Left renal pelvis (tissue), 4 donors: Measurements from ENCODE around the gene MFSD12. TPM values are rescaled to one million over a fixed set of nuclear protein-coding genes. Genes with fewer than 3 reads are reported as not detected.
"Not testable (repeated sequence)": the region's sequence is repeated elsewhere in the genome, so short reads cannot be mapped to it uniquely, and the experiment has no call there.

Source experiments
- DNase-seq, 4 donors: peaks; one replicate each; pipeline ENCODE4 v3.0.0-alpha.2; 2013; ENCODE audit warnings: low read depth in 4 of 4, low spot score in 3 of 4
- polyA plus RNA-seq, 4 donors: library from polyadenylated mRNA; unstranded; fragments of 120-200 nt; gene quantifications; one replicate each; pipeline ENCODE4 v1.2.1, GENCODE V29; 2013; ENCODE audit not compliant: insufficient read length in 4 of 4

Gene MFSD12
- polyA plus RNA-seq, 4 donors = 31.5 to 68.4 (median 49.5) TPM

DNA sequence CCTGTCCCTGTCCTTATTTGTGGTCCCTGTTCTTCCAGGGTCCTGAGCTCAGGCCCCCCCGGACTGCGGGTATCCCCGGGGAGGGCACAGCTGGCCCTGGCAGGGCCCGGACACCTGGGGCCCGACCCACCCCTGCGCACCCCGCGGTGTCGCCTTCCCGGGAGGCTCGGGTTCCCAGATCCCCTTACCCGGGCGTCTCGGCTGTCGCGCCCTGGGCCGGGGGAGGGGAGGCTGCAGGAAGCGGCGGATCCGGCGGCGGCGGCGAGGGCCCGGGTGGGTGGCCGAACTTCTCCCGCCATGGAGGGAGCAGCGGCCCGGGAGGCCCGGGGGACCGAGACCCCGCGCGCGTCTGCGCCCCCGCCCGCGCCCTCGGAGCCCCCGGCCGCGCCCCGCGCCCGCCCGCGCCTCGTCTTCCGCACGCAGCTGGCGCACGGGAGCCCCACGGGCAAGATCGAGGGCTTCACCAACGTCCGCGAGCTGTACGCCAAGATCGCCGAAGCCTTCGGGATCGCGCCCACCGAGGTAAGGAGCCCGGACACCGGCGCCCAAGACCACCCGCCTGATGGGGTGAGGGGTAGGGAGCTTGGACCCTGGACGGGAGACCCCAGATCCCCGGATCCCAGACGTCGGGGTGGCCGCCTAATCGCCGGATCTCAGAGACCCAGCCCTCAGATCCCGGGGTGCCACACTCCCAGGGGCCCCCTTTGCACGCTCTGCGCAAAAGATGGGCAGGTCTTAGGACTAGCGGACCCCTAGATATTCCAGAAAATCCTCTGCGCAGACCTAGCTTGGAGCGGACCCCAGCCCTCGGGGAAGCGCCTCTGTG lies 28.1 kb upstream of the MFSD12 start, which contains the start of gene GIPC3:
GIPC3 (plus strand) TSS at position 178 of the 826 bp plus-strand sequence; CDS start at position 298, 120 bp downstream.
- no peak for DNase-seq

DNA sequence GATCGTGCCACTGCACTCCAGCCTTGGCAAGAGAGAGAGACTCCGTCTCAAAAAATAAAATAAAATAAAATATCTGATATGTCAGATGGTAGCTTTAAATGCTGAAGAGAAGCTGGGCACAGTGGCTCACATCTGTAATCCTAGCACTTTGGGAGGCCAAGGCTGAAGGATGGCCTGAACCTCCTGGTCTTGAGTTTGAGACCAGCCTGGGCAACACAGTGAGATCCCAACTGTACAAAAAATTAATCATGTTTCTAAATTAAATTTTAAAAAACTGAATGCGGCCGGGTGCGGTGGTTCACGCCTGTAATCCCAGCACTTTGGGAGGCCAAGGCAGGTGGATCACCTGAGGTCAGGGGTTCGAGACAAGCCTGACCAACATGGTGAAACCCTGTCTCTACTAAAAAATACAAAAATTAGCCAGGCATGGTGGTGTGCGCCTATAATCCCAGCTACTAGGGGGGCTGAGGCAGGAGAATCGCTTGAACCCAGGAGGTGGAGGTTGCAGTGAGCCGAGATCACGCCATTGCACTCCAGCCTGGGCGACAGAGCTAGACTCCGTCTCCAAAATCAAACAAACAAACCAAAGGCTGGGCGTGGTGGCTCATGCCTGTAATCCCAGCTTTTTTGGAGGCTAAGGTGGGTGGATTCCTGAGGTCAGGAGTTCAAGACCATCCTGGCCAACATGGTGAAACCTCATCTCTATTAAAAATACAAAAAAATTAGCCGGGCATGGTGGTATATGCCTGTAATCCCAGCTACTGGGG lies 26.8 kb upstream of the MFSD12 start:
- not testable (repeated sequence) for DNase-seq

DNA sequence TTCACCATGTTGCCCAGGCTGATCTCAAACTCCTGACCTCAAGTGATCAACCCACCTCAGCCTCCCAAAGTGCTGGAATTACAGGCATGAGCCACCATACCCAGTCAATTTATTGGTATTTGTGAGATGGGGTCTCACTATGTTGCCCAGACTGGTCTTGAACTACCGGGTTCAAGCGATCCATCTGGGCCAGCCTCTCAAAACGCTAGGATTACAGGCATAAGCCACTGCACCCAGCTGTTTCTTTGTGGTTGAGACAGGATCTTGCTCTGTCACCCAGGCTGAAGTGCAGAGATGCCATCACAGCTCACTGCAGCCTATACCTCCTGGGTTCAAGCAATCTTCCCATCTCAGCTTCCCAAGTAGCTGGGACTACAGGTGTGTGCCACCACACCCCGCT lies 24.4 kb upstream of the MFSD12 start:
- DNase-seq = not testable (repeated sequence)

DNA sequence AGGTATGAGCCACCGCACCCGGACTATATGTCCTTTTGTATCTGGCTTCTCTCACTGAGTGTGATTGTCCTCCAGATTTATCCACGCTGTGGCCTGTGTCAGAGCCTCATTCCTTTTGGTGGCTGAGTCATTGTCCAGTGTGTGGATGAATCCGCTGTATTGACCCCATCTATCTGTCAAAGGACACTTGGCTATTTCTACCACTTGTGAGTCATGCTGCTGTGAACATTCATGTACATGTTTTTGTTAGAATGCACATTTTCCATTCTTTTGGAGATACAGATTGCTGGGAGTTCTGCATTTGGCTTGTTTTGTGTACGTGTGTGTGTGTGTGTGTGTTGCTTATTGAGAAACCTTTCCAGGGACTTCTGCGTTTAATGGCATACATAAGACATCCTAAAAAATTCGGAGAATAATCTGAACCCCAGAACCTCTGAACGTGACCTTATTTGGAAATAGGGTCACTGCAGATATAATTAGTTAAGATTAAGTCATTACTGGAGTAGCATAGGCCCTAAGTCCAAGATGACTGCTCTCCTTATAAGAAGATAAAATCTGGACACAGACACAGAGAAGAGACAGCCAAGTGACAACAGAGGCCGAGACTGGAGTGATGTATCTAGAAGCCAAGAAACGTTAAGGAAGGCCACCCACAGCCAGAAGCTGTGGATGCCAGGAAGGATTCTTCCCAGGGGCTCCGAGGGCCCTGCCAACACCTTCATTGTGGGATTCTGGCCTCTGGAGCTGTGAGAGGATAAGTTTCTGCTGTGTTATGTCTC lies 23.0 kb upstream of the MFSD12 start:
- DNase-seq = no peak

DNA sequence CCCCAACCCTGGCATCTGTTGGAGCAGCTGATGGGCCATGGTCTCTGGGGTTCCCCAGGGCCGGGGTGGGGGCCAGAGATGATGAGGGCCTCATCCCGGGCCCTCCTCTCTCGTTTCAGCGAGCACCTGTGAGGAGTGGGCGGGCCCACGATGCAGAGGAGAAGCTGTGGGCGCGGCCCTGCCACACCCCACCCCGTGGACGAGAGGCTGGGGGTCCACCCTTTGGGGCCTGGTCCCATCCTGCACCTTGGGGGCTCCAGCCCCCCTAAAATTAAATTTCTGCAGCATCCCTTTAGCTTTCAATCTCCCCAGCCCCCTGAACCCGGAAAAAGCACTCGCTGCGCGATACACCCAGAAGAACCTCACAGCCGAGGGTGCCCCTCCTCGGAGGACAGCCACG lies 21.0 kb upstream of the MFSD12 start:
- DNase-seq = no peak

DNA sequence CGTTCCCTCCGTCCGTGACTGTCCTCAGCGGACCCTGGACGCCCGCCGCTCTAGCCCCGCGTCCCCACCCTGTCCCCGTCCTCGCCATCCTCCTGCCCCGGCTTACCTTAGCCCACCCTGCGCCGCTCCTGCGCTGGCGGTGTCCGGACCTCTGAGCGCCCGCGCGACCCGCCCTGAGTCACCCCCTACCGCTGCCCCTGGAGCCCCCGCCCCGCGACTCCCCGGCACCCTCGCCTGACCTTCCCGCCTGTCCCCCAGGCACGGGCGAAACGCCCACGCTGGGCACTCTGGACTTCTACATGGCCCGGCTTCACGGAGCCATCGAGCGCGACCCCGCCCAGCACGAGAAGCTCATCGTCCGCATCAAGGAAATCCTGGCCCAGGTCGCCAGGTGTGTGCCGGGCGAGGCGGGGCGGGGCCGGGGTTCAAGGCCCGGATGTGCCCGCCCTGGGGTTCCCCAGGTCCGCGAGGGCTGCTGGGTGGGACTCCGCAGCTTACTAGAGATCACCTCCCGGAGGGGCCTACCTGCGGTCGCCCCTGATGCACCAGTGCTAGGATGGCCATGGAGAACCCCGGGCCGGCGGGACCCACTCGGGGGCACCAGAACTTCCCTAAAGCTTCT lies 20.4 kb upstream of the MFSD12 start:
- no peak for DNase-seq

DNA sequence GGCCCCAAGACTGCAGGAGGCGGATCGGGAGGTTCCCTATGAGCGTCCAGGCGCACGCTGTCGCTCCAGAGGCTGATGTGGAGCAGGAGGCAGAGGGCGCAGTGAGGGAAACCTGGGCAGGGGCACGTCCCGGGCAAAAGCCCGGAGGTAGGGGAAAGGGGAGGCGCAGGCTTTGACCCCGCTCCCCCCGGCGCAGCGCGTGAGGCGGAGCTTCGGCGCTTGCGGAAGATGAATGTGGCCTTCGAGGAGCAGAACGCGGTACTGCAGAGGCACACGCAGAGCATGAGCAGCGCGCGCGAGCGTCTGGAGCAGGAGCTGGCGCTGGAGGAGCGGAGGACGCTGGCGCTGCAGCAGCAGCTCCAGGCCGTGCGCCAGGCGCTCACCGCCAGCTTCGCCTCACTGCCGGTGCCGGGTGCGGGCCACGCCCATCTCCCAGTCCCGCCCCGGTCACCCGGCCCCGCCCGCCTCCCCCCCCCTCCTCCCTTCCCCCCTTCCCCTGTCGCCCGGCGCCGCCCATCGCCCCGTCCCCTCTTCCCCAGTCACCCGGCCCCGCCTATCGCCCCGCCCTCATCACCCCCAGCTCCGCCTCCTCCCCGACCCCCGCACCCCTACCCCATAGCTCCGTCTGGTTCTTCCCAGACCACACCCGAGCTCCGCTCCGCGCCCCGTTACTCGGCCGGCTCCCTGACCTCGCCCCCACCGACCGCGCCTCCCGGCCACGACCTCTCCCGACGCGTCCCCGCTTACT lies 19.5 kb upstream of the MFSD12 start:
- no peak for DNase-seq

DNA sequence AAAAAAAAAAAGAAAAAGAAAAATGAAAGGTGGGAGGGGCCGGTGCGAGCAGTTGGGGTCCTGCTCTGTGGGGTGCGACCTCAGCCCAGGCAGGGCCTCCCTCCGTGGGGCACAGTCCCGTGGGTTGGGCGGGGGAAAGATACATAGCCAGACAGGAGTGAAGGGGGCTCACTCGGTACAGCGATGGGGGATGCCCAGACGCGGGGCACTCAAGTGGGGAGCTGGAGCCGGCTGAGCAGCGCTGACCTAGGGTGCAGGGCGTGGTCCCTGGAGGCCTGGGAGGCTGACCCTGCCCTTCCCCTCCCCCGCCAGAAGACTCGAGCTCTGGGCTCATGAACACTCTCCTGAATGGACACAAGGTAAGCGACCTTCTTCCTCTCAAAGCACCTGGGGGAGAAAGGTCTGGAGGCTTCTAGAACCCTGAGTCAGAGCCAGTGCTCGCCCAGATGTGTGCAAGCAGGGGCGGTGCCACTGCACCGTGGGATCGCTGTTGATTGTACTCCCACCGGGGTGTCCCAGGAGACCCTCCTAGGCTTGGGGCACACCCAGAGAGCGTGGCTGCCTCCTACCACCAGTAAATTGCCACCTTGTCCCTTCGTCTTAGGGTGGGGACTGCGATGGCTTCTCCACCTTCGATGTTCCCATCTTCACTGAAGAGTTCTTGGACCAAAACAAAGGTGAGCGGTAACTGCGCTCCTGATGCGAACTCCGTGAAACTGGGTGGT lies 18.7 kb upstream of the MFSD12 start:
- no peak for DNase-seq

DNA sequence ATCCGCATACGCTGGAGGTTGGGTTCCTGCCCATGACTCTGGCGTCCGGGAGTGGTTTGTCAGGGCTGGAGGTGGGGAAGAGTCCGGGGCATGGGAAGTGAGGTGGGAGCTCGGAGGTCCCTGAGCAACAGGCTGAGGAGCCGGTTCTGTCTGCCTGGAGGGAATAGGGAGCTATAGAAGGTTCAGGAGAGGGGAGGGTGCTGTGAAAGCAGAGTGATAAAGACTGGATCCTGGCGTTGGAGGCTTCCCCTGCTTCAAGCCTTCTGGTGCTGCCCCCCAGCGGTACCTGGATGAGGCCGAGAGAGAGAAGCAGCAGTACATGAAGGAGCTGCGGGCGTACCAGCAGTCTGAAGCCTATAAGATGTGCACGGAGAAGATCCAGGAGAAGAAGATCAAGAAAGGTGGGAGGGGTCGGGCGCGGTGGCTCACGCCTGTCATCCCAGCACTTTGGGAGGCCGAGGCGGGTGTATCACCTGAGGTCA lies 17.9 kb upstream of the MFSD12 start:
- no peak for DNase-seq

DNA sequence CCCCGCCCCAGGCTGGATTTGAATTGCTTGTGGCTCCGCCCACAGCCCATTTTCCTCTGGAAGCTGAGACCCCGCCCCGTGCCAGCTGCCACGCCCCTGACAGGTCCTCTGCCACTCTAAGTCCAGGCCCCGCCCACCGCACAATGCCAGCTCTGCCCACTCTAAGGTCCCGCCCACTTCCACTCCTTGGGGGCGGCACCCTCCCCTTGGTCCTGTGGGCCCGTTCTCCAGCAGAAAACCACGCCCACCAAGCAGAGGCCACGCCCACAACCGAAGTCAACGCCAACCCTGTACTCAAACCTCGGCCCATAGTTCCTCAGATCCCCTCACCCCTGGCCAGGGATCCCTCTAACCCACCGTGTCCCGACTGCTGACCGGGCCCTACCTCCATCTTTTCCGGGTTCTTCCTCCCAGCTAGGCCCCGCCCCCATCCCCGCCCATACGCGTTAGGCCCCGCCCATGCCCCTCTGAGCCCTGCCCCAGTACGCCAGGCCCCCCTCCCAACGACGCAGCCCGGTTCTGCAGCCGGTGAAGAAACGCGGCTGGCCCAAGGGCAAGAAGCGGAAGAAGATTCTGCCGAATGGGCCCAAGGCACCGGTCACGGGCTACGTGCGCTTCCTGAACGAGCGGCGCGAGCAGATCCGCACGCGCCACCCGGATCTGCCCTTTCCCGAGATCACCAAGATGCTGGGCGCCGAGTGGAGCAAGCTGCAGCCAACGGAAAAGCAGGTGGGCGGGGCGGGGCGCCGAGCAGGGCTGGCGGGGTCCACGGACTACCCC lies 16.7 kb upstream of the MFSD12 start:
- DNase-seq = no peak

DNA sequence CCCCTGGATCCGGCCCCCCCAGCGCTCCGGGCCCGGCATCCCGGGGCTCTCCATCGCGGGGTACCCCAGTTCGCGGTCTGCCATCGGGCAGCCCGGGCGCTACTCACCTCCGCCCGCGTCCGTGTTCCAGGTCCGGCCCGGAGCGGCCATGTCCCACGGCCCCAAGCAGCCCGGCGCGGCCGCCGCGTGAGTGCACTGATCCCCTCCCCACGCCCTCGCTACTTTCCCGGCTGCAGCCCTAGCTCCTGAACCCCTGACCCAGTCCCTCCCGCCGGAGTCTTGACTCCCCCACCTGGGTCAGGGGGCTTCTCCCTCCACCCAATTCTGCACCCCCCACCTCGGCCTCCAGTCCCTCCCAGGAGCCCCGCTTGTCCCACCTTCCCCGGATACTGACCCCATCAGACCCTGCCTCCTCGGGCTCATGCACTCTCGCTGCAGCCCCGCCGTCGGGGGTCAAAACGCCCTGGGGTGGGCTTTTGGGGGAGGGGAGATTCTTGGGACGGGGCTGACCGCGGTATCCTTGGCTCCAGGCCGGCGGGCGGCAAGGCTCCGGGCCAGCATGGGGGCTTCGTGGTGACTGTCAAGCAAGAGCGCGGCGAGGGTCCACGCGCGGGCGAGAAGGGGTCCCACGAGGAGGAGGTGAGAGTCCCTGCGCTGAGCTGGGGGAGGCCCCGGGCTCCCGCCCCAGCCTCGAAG lies 15.9 kb upstream of the MFSD12 start:
- DNase-seq = no peak

DNA sequence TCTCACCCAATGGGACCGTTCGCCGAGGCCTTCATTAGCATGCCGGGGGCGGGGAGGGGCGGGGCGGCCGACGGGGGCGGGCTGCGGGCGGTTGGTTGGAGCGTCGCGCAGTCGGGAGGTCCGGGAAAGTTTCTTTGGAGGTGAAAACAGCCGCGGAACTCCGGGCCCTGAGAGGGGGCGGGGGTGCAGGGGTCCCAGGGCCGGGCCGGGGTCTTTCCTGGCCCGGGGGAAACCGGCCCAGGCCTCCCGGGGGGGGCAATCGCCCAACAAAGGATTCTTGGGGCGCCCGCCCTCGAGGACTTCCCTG lies 15.4 kb upstream of the MFSD12 start, which contains the start of gene HMG20B:
HMG20B (plus strand) TSS at position 90 of the 307 bp plus-strand sequence. CDS start 366 bp downstream, outside the sequence.
- no peak for DNase-seq

DNA sequence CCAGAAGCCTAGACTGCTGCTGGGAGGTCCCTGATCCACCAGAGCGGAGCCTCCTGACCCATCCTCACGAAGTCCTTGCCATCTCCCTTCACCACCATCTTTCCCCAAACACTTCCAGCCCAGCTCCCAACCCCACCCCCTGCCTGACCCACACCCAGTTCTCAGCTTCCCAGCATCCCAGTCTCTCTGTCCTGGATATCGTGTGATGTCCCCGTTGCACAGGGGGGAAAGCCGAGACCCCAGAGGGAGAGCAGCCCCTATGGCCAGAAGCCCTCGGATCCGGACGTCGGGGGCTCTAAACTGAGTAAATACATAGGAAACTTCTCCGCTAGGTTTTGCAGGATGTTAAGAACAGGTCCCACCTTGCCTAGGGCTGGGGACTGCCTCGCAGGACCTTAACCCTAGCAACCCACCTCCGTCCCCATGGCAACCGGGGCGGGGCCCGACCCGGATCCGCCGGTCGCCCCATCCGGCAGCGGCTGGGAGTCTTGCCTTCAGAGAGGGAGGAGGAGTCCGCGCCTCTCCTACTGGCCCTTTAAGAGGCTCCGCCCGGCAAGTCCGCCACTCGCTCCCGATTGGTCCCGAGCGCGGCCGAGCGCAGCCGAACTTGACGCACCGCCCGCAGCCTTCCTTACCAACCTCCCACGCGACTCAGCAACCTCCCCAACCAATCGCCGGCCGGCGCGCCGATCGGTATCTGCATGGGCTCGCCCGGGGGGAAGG lies 14.9 kb upstream of the MFSD12 start:
- DNase-seq = peak; percentile 97 to 99 (median 98)

DNA sequence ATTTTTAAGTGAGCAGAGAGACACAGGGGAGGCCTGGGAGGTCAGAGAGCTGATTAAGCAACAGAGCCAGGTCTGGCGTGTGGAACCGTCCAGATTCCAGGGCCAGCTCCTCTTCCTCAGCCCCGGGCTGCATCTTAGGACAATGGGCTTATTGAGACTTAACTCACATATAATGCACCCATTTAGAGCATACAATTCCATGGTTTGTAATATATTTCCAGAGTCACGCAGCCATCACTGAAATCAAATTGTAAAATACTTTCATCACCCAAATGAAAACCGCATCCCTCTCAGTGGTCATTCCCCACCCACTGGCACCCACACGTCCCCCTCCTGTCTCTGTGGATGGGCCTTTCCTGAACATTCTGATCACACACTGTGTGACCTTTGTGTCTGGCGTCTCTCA lies 13.2 kb upstream of the MFSD12 start:
- DNase-seq = no peak

DNA sequence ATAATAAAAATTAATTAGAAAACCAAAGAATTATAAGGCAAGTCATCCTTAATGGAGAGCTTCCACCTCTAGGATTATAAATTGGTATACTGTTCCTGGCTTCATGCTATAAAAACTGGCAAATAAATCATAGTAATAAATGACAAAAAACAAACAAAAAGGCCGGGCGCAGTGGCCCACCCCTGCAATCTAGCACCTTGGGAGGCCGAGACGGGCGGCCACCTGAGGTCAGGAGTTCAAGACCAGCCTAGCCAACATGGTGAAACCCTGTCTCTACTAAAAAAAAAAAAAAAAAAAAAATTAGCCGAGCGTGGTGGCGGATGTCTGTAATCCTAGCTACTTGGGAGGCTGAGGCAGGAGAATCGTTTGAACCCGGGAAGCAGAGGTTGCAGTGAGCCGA lies 12.7 kb upstream of the MFSD12 start:
- not testable (repeated sequence) for DNase-seq

DNA sequence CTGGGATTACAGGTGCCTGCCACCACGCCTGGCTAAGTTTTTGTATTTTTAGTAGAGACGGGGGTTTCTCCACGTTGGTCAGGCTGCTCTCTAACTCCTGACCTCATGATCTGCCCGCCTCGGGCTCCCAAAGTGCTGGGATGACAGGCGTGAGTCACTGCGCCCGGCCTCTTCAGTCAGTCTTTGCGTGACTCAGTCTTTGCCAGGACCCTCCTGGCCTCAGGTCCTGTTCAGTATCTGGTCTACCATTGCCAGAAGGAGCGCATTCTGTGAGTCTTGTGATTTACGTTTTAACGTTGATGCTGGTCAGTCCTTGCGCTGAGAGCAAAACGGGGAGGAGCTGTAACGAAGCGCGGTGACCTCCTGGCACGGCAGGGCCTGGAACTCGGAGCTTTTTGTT lies 7.8 kb upstream of the MFSD12 start:
- DNase-seq = no peak
